Activated CD4-positive, CD25-positive, alpha-beta regulatory T cell treated with anti-CD3 and anti-CD28 coated beads, Interleukin-2, amount 50 U/mL, for 24 hours (primary cell): ENCODE measurements around the gene UCHL3.

ENCODE experiments used
- ATAC-seq, 2 donors: fragments of 150-1000 bp; cut with Tn5 transposase; one replicate each; pipeline ENCODE4 v1.10.0; 2021; ENCODE audit warnings: mild to moderate bottlenecking in 1 of 2, moderate library complexity in 1 of 2

UCHL3 gene

DNA sequence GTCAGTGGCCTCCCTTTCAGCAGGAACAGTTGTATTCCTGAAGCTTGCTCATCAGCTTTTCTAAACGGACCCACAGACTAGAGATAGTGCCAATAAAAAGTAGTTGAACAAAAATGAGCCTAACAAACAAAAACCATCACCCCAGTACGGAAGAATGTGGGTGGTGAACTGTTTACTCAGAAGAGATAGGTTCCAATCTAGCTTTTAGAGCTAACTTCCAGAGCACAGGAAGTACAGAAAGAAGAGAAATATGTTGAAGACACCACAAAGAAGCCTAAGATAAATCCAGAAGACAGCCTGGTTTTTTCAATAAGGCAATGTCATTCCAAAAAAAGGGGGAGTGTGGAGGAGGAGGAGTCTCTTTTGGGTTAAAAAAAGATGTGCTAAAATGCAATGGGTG is 83.7 kb downstream of the UCHL3 start:
- no peak for ATAC-seq

DNA sequence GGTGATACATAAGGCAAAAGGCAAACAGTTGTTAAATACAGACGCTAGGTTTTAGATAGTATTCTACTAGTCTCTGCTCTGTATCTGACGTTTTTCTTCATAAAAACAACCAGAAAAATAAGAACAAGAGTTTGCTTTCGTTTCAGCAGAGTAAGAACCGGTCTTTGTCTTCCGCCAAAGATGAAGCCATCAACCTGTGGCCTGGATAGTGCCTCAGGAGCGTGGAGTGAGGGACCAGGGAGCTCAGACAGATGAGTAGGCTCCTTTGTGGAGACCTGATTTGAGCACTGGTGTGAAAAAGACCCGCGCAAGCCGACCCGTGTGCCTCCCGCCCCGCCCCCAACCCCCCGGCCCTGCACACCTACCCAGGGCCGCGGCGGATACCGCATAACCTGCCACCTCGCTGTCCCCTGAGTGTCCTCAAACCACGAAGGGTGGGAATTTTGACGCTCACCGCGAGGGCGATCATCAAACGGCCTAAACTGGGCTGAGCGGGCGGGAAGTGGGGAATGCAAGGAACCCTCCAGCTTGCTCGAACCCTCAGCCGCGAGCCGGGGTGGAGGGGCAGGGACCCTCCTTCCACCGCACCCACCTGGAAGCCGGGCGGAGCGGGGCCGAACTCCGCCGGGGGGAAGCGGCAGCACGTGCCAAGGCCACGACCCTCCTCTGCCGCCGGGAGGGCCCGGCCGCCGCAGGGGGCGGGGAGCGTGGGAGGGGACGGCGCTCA is 85.7 kb downstream of the UCHL3 start:
- ATAC-seq = no peak

GRCh38 chr13:75635828-75636435 is 86.3 kb downstream of the UCHL3 start, which contains the start of gene LMO7:
Gene LMO7 (plus strand): TSS chr13:75636330. CDS start chr13:75636658, 328 bp downstream.
- peak; percentile 46 to 66 for ATAC-seq

- peak; percentile 55 to 63 for ATAC-seq
These were observed 87.0 kb downstream of the UCHL3 start for GRCh38 chr13:75636436-75637180.

DNA sequence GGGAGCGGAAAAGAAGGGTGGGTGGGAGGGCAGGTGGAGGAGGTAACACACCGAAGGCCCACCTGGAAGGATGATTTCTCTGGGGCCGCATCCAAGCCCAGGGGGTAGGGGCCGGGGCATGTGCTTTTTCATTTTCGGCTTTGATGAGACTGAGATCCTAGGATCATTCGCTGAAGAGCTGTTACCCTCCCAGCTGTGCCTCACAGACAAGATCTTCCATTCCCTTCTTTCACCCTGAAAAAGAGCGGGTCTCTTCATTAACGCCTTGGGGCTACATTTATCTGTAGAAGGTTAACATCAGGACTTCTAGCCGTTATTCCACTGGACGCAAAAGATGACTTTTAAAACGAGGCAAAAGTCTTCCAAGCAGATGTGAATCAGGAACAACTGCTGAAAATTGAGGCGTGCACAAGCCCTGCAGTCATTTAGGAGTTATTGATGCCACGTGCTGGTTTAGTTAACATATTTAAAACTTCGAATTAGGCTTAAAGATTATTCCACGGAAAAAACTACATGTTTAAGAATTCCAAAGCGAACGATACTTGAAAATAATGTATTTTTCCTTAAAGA is 87.7 kb downstream of the UCHL3 start:
- ATAC-seq = no peak

DNA sequence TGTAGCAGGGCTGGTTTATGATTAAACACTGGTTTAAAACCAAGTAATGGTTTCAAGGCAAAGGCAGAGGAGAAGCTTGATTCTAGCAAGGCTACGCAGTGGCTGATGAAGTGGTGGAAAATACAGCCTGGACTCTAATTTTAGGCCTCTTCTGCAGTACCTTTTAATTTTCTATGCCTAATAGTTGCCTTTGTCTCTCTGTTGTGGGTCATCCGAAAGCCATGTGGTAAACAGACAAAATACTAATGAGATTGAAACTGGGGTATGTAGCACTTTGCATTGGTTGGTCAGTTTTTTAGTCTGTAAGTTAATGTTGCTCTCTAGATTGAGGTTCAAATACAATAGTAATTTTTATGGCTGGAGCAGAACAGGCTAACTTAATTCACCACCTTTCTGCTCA is 89.9 kb downstream of the UCHL3 start:
- no peak for ATAC-seq

DNA sequence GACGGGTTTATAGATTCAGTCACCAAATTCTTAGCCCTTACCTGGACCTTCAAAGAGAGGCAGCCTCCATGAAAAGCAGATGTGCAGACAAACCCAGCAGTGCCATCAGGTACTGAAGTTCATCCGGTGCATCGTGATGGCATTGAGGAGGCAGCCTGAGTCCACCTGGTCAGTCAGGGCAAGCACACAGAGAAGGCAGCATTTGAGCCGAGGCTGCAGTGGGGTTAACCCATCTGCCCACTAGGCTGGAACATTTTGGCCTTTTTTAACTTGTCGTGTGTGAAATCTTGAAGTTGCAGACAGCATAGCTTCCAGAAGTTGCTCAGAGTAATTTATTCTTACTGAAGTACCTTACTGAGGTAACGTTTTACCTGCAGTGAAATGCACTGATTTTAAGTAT is 91.4 kb downstream of the UCHL3 start:
- no peak for ATAC-seq

DNA sequence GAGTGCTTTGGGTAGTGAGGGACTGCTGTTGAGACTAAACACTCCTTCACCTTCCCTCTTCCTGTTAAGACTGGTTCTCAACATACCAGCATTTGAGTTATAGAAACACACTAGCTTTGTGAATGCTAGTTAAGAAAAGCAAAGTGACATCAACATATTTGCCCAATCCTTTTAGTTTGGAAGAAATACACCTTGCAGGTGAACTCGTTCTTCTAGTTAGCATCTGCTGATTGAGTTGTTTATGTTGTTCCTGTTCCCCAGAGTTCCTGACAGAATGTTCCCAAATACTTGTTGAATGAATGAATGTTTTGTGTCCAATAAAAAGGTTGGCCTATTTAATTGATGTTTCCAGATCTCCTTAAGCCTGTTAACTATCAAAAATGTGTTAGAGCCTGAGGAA is 93.6 kb downstream of the UCHL3 start:
- ATAC-seq = no peak

- ATAC-seq = no peak
These were observed 94.1 kb downstream of the UCHL3 start for GRCh38 chr13:75643693-75644092.

- ATAC-seq = no peak
These were observed 95.5 kb downstream of the UCHL3 start for GRCh38 chr13:75645141-75645540.

GRCh38 chr13:75647126-75647784 is 97.7 kb downstream of the UCHL3 start:
- no peak for ATAC-seq

DNA sequence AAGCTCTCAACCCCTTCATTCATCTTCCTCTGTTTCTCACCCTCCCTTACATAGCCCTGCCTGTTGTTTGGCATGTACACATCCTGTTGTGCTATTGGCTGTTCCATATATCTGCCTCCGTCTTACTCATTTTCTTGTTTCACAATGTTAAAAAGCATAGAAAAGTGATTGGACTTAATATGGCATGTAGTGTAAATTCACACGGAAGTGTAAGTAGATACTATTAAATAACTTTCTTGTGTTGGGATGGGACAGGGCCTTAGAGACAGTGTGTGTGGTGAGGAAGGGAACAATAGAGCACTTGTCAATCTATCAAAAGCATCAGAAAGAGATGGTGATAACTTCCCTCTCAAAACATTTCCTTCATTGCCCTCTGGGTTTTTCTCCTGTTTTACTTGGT is 98.9 kb downstream of the UCHL3 start:
- ATAC-seq = no peak

GRCh38 chr13:75651013-75651412 is 101.4 kb downstream of the UCHL3 start:
- ATAC-seq = no peak

- ATAC-seq = no peak
These were observed 103.1 kb downstream of the UCHL3 start for GRCh38 chr13:75652726-75653125.
